IPS-18c (cell line): ENCODE results near the gene KRTAP10-11.
"Not testable (repeated sequence)": the region's sequence is repeated elsewhere in the genome, so short reads cannot be mapped to it uniquely, and the experiment has no call there.

Experiments used
- H3K4me3 ChIP-seq: 2 replicates; pipeline ENCODE4 v1.7.0; 2013; ENCODE audit warnings: low read depth, mild to moderate bottlenecking, low read length, moderate library complexity; ENCODE audit not compliant: insufficient read depth
- H3K9me3 ChIP-seq: one replicate; pipeline ENCODE4 v1.6.1; 2013; ENCODE audit warnings: mild to moderate bottlenecking, low read length, moderate library complexity; ENCODE audit not compliant: control insufficient read depth, insufficient read depth

KRTAP10-11 gene

GRCh38 chr21:44612669-44613229, 33.5 kb upstream of the KRTAP10-11 start:
- Histone ChIP-seq H3K9me3 (peaks cover 6% of the 10 kb centered on the region), H3K4me3 (no peak overlapping the region)

- peaks cover 6% of the 10 kb centered on the region for H3K9me3 ChIP-seq
- no peak overlapping the region for H3K4me3 ChIP-seq
These were observed 32.6 kb upstream of the KRTAP10-11 start for GRCh38 chr21:44613386-44614155.

- H3K4me3 ChIP-seq, result no peak overlapping the region
- H3K9me3 ChIP-seq, result peaks cover 6% of the 10 kb centered on the region
These were observed 32.0 kb upstream of the KRTAP10-11 start for GRCh38 chr21:44614161-44614631.

GRCh38 chr21:44614961-44615391, 31.2 kb upstream of the KRTAP10-11 start:
- Histone ChIP-seq H3K4me3 (no peak overlapping the region), H3K9me3 (peaks cover 6% of the 10 kb centered on the region)

GRCh38 chr21:44615466-44615865, 30.7 kb upstream of the KRTAP10-11 start:
- H3K9me3 ChIP-seq, result peaks cover 5% of the 10 kb centered on the region
- no peak overlapping the region for H3K4me3 ChIP-seq

GRCh38 chr21:44615911-44616590, 30.2 kb upstream of the KRTAP10-11 start:
- no peaks in the 10 kb centered on the region for H3K9me3 ChIP-seq

GRCh38 chr21:44616591-44616926, 29.7 kb upstream of the KRTAP10-11 start:
- Histone ChIP-seq H3K4me3 (no peak overlapping the region), H3K9me3 (no peaks in the 10 kb centered on the region)

More at GRCh38 chr21:44615911-44616590, 30.2 kb upstream of the KRTAP10-11 start:
- no peak overlapping the region for H3K4me3 ChIP-seq

- H3K4me3 ChIP-seq, result no peak overlapping the region
- peaks cover 3% of the 10 kb centered on the region for H3K9me3 ChIP-seq
These were observed 29.1 kb upstream of the KRTAP10-11 start for GRCh38 chr21:44617071-44617501.

- H3K4me3 ChIP-seq, result no peak overlapping the region
- peaks cover 7% of the 10 kb centered on the region for H3K9me3 ChIP-seq
These were observed 27.7 kb upstream of the KRTAP10-11 start for GRCh38 chr21:44618504-44618903.

- Histone ChIP-seq H3K9me3 (peaks cover 7% of the 10 kb centered on the region), H3K4me3 (no peak overlapping the region)
These were observed 27.3 kb upstream of the KRTAP10-11 start for GRCh38 chr21:44618909-44619308.

- peaks cover 7% of the 10 kb centered on the region for H3K9me3 ChIP-seq
- no peak overlapping the region for H3K4me3 ChIP-seq
These were observed 26.3 kb upstream of the KRTAP10-11 start for GRCh38 chr21:44619886-44620285.

- H3K4me3 ChIP-seq, result no peak overlapping the region
- peaks cover 7% of the 10 kb centered on the region for H3K9me3 ChIP-seq
These were observed 22.6 kb upstream of the KRTAP10-11 start for GRCh38 chr21:44623575-44623974.

- H3K9me3 ChIP-seq, result peaks cover 9% of the 10 kb centered on the region
- H3K4me3 ChIP-seq, result no peak overlapping the region
These were observed 20.5 kb upstream of the KRTAP10-11 start for GRCh38 chr21:44625756-44626155.

GRCh38 chr21:44626262-44626661, 20.0 kb upstream of the KRTAP10-11 start:
- H3K4me3 ChIP-seq, result no peak overlapping the region
- H3K9me3 ChIP-seq, result peaks cover 9% of the 10 kb centered on the region

- Histone ChIP-seq H3K4me3 (no peak within 1 kb of the TSS), H3K9me3 (peaks cover 9% of the 10 kb centered on the region)
These were observed 19.5 kb upstream of the KRTAP10-11 start, which contains the start of gene KRTAP10-9 for GRCh38 chr21:44626673-44627143. TSS of gene KRTAP10-9 (plus strand) at chr21:44627093. CDS start at chr21:44627172, 79 bp downstream.

- not testable (repeated sequence) for H3K4me3 ChIP-seq, H3K9me3 ChIP-seq
These were observed 18.9 kb upstream of the KRTAP10-11 start for GRCh38 chr21:44627181-44627822.

GRCh38 chr21:44627831-44628233, 18.4 kb upstream of the KRTAP10-11 start:
- not testable (repeated sequence) for H3K4me3 ChIP-seq, H3K9me3 ChIP-seq
